Measurements from ENCODE around the gene SRRM4. TPM values are rescaled to one million over a fixed set of nuclear protein-coding genes. Genes with fewer than 3 reads are reported as not detected.

Gene SRRM4, protein sequence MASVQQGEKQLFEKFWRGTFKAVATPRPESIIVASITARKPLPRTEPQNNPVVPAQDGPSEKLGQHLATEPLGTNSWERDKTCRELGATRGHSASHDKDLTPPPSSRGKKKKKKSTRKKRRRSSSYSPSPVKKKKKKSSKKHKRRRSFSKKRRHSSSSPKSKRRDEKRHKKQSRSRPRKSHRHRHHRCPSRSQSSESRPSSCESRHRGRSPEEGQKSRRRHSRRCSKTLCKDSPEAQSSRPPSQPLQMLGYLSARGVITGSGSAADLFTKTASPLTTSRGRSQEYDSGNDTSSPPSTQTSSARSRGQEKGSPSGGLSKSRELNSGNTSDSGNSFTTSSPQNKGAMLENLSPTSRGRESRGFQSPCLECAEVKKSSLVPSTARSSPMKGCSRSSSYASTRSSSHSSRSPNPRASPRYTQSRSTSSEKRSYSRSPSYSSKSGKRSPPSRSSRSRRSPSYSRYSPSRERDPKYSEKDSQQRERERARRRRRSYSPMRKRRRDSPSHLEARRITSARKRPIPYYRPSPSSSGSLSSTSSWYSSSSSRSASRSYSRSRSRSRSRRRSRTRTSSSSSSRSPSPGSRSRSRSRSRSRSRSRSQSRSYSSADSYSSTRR
- total RNA-seq = 1 to 10 TPM in 1 of 5 donors, under 1 TPM in 2, not detected in 2; 0.18 to 2.6 (median 0.45) TPM
- polyA plus RNA-seq = under 1 TPM; 0.05 to 0.25 (median 0.15) TPM
- long read RNA-seq, donor 1 = 0 reads
- long read RNA-seq, donor 2 = 0 reads
- long read RNA-seq, donor 3 = 0 reads
- long read RNA-seq, donor 4 = 0 reads
- long read RNA-seq, donor 5 = 0 reads
- long read RNA-seq, donor 6 = 0 reads
- long read RNA-seq, donor 7 = 0 reads
- long read RNA-seq, donor 8 = 0 reads
- long read RNA-seq, donor 9 = 0 reads
- long read RNA-seq, donor 10 = 0 reads

DNA sequence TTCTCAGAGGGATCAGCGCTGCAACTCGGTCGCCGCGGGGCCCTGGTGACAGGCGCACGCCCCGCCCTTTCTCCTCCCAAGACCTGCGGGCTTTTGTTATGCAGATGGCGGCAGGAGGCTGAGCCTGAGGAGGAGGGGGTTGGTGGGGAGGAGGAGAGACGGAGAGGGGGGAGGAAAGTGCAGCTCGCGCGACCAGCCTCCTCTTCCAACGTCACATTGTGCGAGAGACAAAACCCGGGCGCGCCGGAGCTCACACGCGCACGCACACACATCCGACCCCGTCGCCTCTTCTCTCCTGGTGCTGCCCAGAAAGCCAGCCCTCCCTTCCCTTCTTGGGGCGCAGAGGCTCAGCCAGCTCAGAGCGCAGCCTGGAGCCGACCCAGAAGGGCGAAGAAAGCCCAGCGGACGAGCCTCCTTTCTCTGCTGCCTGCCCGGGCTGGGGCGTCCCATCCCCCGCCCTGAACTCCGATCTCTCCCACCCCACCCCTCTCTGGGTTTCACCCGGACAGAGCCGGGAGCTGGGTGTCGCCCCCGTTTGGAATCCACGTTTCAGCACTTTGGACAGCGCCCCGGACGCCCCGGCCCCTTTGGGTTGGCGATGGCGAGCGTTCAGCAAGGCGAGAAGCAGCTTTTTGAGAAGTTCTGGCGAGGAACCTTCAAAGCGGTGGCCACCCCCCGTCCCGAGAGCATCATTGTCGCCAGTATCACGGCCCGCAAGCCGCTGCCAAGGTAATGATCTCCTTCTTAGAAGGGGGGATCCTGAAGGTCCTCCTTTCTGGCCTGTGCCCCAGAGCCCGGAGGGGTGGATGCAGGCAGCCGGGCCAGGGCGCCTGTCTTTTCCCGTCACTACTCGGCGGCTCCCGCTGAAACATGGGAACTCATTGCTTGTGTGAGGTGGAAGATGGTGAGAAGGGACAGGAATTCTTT lies at the start of gene SRRM4:
SRRM4 (plus strand) TSS at position 257 of the 927 bp plus-strand sequence; CDS start at position 599, 342 bp downstream.
- no peak for TF ChIP-seq POLR2A (IDR thresholded peaks at IDR 0.05)
- intact Hi-C loops (cut with DNase I; ENCODE audit: low total_unique reads) = no loop called here
- Histone ChIP-seq H3K36me3 (no peaks in the 10 kb centered on the region), H3K27me3 (peaks cover 14 to 81% (median 32%) of the 10 kb centered on the region in 3 donors), H3K4me1 (peaks cover 0 to 22% (median 15%) of the 10 kb centered on the region in 4 donors), H3K4me3 (peak within 1 kb of the TSS; percentile 1 to 28 (median 6)), H3K9me3 (no peaks in the 10 kb centered on the region), H3K27ac (peak within 1 kb of the TSS in 2 of 5 donors; percentile 32 to 41)
- DNase-seq = peak; percentile 28 to 70
- 2 to 5% (median 2%) methylated on average over 39 to 64 of the region's 64 CpGs for WGBS, 5 donors

DNA sequence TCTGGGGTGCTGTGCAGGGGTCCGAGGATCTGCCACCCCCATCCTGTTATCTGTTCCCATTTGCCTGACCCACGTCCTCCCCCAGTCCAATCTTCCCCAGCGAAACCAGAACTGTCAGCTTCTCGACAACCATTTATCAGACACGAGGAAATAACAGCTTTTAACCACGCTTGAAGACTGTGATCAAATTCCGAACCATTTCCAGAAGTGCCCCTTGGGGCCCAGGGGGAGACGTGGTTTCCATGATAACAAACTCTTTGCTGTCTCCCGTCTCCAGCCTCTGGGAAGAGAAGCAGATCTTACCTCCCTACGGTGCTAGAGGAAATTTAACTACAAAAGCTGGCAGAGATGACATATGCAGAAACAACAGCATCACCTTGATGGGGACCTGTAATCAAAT lies 35.1 kb upstream of the SRRM4 start:
- H3K36me3 ChIP-seq = no peaks in the 10 kb centered on the region
- H3K27ac ChIP-seq = no peak overlapping the region
- no peak for DNase-seq
- H3K9me3 ChIP-seq = no peaks in the 10 kb centered on the region
- H3K4me3 ChIP-seq = no peak overlapping the region
- H3K4me1 ChIP-seq = no peaks in the 10 kb centered on the region
- no peak for TF ChIP-seq POLR2AphosphoS5 (IDR thresholded peaks at IDR 0.05)
- no peak for TF ChIP-seq EP300 (IDR thresholded peaks at IDR 0.05)
- TF ChIP-seq POLR2A (IDR thresholded peaks at IDR 0.05) = no peak
- TF ChIP-seq, protein P1, sequence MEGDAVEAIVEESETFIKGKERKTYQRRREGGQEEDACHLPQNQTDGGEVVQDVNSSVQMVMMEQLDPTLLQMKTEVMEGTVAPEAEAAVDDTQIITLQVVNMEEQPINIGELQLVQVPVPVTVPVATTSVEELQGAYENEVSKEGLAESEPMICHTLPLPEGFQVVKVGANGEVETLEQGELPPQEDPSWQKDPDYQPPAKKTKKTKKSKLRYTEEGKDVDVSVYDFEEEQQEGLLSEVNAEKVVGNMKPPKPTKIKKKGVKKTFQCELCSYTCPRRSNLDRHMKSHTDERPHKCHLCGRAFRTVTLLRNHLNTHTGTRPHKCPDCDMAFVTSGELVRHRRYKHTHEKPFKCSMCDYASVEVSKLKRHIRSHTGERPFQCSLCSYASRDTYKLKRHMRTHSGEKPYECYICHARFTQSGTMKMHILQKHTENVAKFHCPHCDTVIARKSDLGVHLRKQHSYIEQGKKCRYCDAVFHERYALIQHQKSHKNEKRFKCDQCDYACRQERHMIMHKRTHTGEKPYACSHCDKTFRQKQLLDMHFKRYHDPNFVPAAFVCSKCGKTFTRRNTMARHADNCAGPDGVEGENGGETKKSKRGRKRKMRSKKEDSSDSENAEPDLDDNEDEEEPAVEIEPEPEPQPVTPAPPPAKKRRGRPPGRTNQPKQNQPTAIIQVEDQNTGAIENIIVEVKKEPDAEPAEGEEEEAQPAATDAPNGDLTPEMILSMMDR (IDR thresholded peaks at IDR 0.05) = no peak
- peaks cover 0 to 4% (median 3%) of the 10 kb centered on the region in 3 donors for H3K27me3 ChIP-seq
- intact Hi-C loops (cut with DNase I; ENCODE audit: low total_unique reads) = no loop called here
- WGBS, 5 donors = 59 to 64% (median 62%) methylated on average over 10 of the region's 10 CpGs

DNA sequence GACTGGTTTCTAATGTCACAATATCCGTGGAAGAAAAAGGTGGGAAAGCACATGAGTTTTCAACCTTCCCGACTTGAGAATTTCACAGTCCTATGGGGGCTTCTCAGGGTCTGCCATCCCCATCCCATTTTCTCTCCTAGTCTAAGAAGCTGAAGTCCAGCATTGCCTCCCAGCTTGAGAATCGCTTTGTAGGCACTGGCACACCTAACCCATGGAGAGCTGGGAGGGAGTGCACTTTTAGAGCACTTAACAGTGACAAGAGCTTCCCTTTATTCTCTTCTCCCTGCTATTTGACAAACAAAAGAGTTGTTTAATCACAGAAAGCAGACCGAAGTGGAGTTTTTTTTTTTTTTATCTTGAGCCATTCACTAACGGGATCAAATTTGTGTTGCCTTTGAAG lies 22.8 kb upstream of the SRRM4 start:
- 30 to 60% (median 49%) methylated on average over 5 of the region's 5 CpGs for WGBS, 5 donors

DNA sequence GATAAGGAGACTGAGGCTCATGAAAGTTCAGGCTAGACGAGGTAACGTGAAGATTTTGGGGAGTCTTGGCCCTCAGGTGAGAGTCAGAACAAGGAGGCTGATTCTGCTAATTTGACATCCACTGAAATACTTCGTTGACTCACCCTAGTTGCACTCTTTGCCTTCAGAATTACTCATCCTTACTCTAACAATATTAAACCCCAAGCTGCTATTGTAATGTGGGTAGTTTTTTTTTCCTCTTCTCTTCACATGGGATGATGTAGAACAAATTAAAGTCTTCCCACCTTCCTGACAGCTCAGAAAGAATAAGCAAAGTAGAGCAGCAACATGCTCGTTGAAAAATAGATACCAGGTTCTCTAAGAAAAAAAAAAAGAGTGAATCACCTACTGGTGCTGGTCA lies 22.0 kb upstream of the SRRM4 start:
- no peak overlapping the region for H3K4me3 ChIP-seq
- intact Hi-C loops (cut with DNase I; ENCODE audit: low total_unique reads) = no loop called here
- no peaks in the 10 kb centered on the region for H3K4me1 ChIP-seq
- no peaks in the 10 kb centered on the region for H3K36me3 ChIP-seq
- peaks cover 0 to 7% (median 0%) of the 10 kb centered on the region in 4 donors for H3K9me3 ChIP-seq
- WGBS, 5 donors = 45 to 54% (median 48%) methylated on average over 4 of the region's 4 CpGs
- no peak for DNase-seq
- no peak overlapping the region for H3K27ac ChIP-seq
- TF ChIP-seq EP300 (IDR thresholded peaks at IDR 0.05) = no peak
- no peak for TF ChIP-seq POLR2AphosphoS5 (IDR thresholded peaks at IDR 0.05)
- TF ChIP-seq POLR2A (IDR thresholded peaks at IDR 0.05) = no peak
- TF ChIP-seq, protein P1 (IDR thresholded peaks at IDR 0.05) = no peak
- no peaks in the 10 kb centered on the region for H3K27me3 ChIP-seq

More for the DNA sequence above, 22.8 kb upstream of the SRRM4 start:
- Histone ChIP-seq H3K27me3 (no peaks in the 10 kb centered on the region), H3K4me3 (no peak overlapping the region), H3K4me1 (no peaks in the 10 kb centered on the region), H3K9me3 (peaks cover 0 to 7% (median 0%) of the 10 kb centered on the region in 4 donors), H3K27ac (no peak overlapping the region), H3K36me3 (no peaks in the 10 kb centered on the region)
- intact Hi-C loops (cut with DNase I; ENCODE audit: low total_unique reads) = no loop called here
- TF ChIP-seq, protein P1 (IDR thresholded peaks at IDR 0.05) = no peak
- TF ChIP-seq POLR2AphosphoS5 (IDR thresholded peaks at IDR 0.05) = no peak
- no peak for TF ChIP-seq EP300 (IDR thresholded peaks at IDR 0.05)
- TF ChIP-seq POLR2A (IDR thresholded peaks at IDR 0.05) = no peak
- no peak for DNase-seq
